Progenitor cell of endocrine pancreas (in vitro differentiated cells): ENCODE results near the gene ATF7. TPM values are rescaled to one million over a fixed set of nuclear protein-coding genes. Genes with fewer than 3 reads are reported as not detected.

Source experiments
- DNase-seq: peaks from one replicate; pipeline ENCODE4 v3.0.0; 2021; ENCODE audit warnings: low spot score; ENCODE audit not compliant: unreplicated experiment
- H3K27ac Mint-ChIP-seq: 2 replicates; pipeline ENCODE4 v1.8.0; 2021; ENCODE audit warnings: mild to moderate bottlenecking, moderate library complexity, mixed read lengths
- H3K27me3 Mint-ChIP-seq: 2 replicates; pipeline ENCODE4 v1.8.0; 2021; ENCODE audit warnings: mixed read lengths
- H3K36me3 Mint-ChIP-seq: 2 replicates; pipeline ENCODE4 v1.8.0; 2022; ENCODE audit warnings: mixed read lengths; ENCODE audit not compliant: insufficient read depth
- H3K4me1 Mint-ChIP-seq: 2 replicates; pipeline ENCODE4 v1.8.0; 2021; ENCODE audit warnings: low read depth, mixed read lengths
- H3K4me3 Mint-ChIP-seq: 2 replicates; pipeline ENCODE4 v1.8.0; 2021; ENCODE audit warnings: low read depth, mild to moderate bottlenecking, moderate library complexity, mixed read lengths
- H3K9me3 Mint-ChIP-seq: 2 replicates; pipeline ENCODE4 v1.8.0; 2021; ENCODE audit warnings: low read depth, mixed read lengths
- CTCF ChIP-seq: fragments of 200-600 bp; sonication (generic); IDR thresholded peaks from one replicate; pipeline ENCODE4 v1.5.0; 2021; ENCODE audit warnings: antibody characterized with exemption, mild to moderate bottlenecking; ENCODE audit not compliant: unreplicated experiment
- total RNA-seq: library from RNA; stranded (reverse); gene quantifications from 2 replicates; pipeline ENCODE4 v1.2.1, GENCODE V29; 2021

The ATF7 gene
- total RNA-seq, 1 donor from 2014 or later, result 51.7 TPM

GRCh38 chr12:53564941-53565340 lies 61.2 kb downstream of the ATF7 start:
- no peak overlapping the region for H3K4me3 Mint-ChIP-seq
- no peak for DNase-seq
- peaks cover 1% of the 10 kb centered on the region for H3K4me1 Mint-ChIP-seq
- H3K9me3 Mint-ChIP-seq, result no peaks in the 10 kb centered on the region
- TF ChIP-seq CTCF, result no peak
- H3K27ac Mint-ChIP-seq, result no peak overlapping the region
- H3K27me3 Mint-ChIP-seq, result no peaks in the 10 kb centered on the region
- peaks cover 5% of the 10 kb centered on the region for H3K36me3 Mint-ChIP-seq

- Mint-ChIP-seq H3K9me3 (no peaks in the 10 kb centered on the region), H3K27me3 (no peaks in the 10 kb centered on the region), H3K36me3 (peaks cover 5% of the 10 kb centered on the region), H3K27ac (no peak overlapping the region), H3K4me3 (no peak overlapping the region), H3K4me1 (peaks cover 1% of the 10 kb centered on the region)
- no peak for TF ChIP-seq CTCF
- no peak for DNase-seq
These were observed 61.9 kb downstream of the ATF7 start for GRCh38 chr12:53564278-53564677.

- Mint-ChIP-seq H3K9me3 (no peaks in the 10 kb centered on the region), H3K4me3 (no peak overlapping the region), H3K36me3 (peaks cover 5% of the 10 kb centered on the region), H3K27me3 (no peaks in the 10 kb centered on the region), H3K27ac (no peak overlapping the region), H3K4me1 (peaks cover 1% of the 10 kb centered on the region)
- TF ChIP-seq CTCF, result no peak
- no peak for DNase-seq
These were observed 62.6 kb downstream of the ATF7 start for GRCh38 chr12:53563452-53564028.

- no peak for DNase-seq
- H3K27me3 Mint-ChIP-seq, result no peaks in the 10 kb centered on the region
- peaks cover 5% of the 10 kb centered on the region for H3K36me3 Mint-ChIP-seq
- no peak overlapping the region for H3K4me3 Mint-ChIP-seq
- TF ChIP-seq CTCF, result no peak
- H3K27ac Mint-ChIP-seq, result no peak overlapping the region
- H3K9me3 Mint-ChIP-seq, result no peaks in the 10 kb centered on the region
- H3K4me1 Mint-ChIP-seq, result no peaks in the 10 kb centered on the region
These were observed 64.6 kb downstream of the ATF7 start for GRCh38 chr12:53561590-53561953.

- Mint-ChIP-seq H3K27ac (no peak overlapping the region), H3K27me3 (no peaks in the 10 kb centered on the region), H3K9me3 (no peaks in the 10 kb centered on the region), H3K4me1 (no peaks in the 10 kb centered on the region), H3K36me3 (peaks cover 5% of the 10 kb centered on the region), H3K4me3 (no peak overlapping the region)
- DNase-seq, result no peak
- TF ChIP-seq CTCF, result no peak
These were observed 65.1 kb downstream of the ATF7 start for GRCh38 chr12:53560912-53561589.
